Breast epithelium (tissue), 3 donors: ENCODE measurements around the gene KIF21B.

Experiments used
- CTCF ChIP-seq, 3 donors: fragments of 450-650 bp; IDR thresholded peaks; one replicate each; pipeline ENCODE4 v1.5.1; 2016 to 2017; ENCODE audit warnings: antibody characterized with exemption in 3 of 3, mild to moderate bottlenecking in 3 of 3, moderate library complexity in 3 of 3
- POLR2AphosphoS5 ChIP-seq, 3 donors: sonication (generic); formaldehyde crosslinking; IDR thresholded peaks; one replicate each; pipeline ENCODE4 v1.6.1; 2017; ENCODE audit warnings: antibody characterized with exemption in 3 of 3

- no peak for TF ChIP-seq CTCF (IDR thresholded peaks at IDR 0.05)
- no peak for TF ChIP-seq POLR2AphosphoS5 (IDR thresholded peaks at IDR 0.05)
These were observed 60.9 kb downstream of the KIF21B start for GRCh38 chr1:200962631-200963030.
